Esophagus muscularis mucosa (tissue), 3 donors: Measurements from ENCODE around the gene HOXC5.

Source experiments
- CTCF ChIP-seq, 3 experiments: fragments of 200-600 bp in 2 of 3; fragments of 450-650 bp in 1 of 3; sonication (generic) in 2 of 3; IDR thresholded peaks; one replicate each; pipeline ENCODE4 v1.5.1; 2017 to 2019; ENCODE audit warnings: antibody characterized with exemption in 3 of 3, mild to moderate bottlenecking in 2 of 3, moderate library complexity in 1 of 3
- POLR2AphosphoS5 ChIP-seq, 2 donors: sonication (generic); formaldehyde crosslinking; IDR thresholded peaks; one replicate each; pipeline ENCODE4 v1.6.1; 2017; ENCODE audit warnings: antibody characterized with exemption in 2 of 2

GRCh38 chr12:54030889-54031471 is 1.9 kb upstream of the HOXC5 start:
- TF ChIP-seq POLR2AphosphoS5 (IDR thresholded peaks at IDR 0.05) (no peak), CTCF (IDR thresholded peaks at IDR 0.05) (no peak)
